AG04450 (cell line): Measurements from ENCODE around the gene COL2A1. TPM values are rescaled to one million over a fixed set of nuclear protein-coding genes. Genes with fewer than 3 reads are reported as not detected.

Source experiments
- CTCF ChIA-PET: fragments of 300-600, 350-600 bp; formaldehyde crosslinking; extraction: SDS; loops from one replicate; lab custom pipeline; 2022; ENCODE audit warnings: antibody characterized with exemption, inconsistent platforms; lab: Charles Lee
- POLR2A ChIA-PET: fragments of 350-600 bp; formaldehyde crosslinking; extraction: SDS; loops from one replicate; lab custom pipeline; 2021; ENCODE audit warnings: antibody characterized with exemption, inconsistent platforms; lab: Yijun Ruan, JAX
- DNase-seq: peaks from one replicate; pipeline ENCODE4 v3.0.0-alpha.2; 2011; ENCODE audit warnings: low read depth, low spot score
- H3K27ac ChIP-seq: one replicate; pipeline ENCODE4 v1.5.1; 2012; ENCODE audit warnings: low read depth, low read length, control low read depth
- H3K27me3 ChIP-seq: one replicate; pipeline ENCODE4 v1.6.0; 2012; ENCODE audit warnings: low read length; ENCODE audit not compliant: control insufficient read depth, insufficient read depth
- H3K4me3 ChIP-seq: 2 replicates; pipeline ENCODE4 v1.5.1; 2011; ENCODE audit warnings: mild to moderate bottlenecking, low read depth, low read length, control low read depth
- H3K9me3 ChIP-seq: 2 replicates; pipeline ENCODE4 v1.5.1; 2012; ENCODE audit warnings: low read length; ENCODE audit not compliant: control insufficient read depth, insufficient read depth
- polyA plus RNA-seq: library from polyadenylated mRNA; depleted of rRNA; stranded (reverse); fragments of >200 nt; gene quantifications from 2 replicates; pipeline ENCODE4 v1.2.3, GENCODE V29; 2011
- TF ChIP-seq, protein P1 (sequence below): IDR thresholded peaks from 2 replicates; pipeline ENCODE4 v1.5.1; 2011; ENCODE audit warnings: low read depth, low read length, control low read depth, inconsistent platforms

The COL2A1 gene
- polyA plus RNA-seq, 1 experiment, result not detected

DNA sequence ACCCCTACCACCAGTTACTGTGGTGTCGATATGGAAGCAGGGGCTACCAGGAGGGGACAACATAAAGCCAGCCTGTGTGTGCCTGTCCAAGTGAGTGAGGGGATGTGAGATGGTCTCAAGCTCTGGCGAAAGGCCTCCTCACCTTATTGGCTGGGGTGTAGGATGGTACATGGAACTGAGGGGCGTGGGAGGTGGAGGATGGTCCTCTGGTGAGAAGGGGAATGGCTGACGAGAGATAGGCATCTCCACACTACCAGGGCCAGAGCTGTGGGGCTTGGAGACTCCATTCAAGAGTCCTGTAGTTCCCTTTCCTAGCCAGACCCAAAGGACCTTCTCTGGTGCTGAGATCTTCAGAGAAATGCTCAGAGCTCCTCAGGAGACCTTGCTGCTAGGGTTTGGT, 32.5 kb upstream of the COL2A1 start:
- Histone ChIP-seq H3K9me3 (no peaks in the 10 kb centered on the region), H3K27me3 (peaks cover 2% of the 10 kb centered on the region), H3K4me3 (no peak overlapping the region), H3K27ac (no peak overlapping the region)
- ChIA-PET CTCF (interaction anchor here (1.2 kb wide), 1 partner anchor 15 kb away, joined by 4 read pairs; no protein-coding TSS in a partner anchor), POLR2A (no interaction called here)
- TF ChIP-seq, protein P1, sequence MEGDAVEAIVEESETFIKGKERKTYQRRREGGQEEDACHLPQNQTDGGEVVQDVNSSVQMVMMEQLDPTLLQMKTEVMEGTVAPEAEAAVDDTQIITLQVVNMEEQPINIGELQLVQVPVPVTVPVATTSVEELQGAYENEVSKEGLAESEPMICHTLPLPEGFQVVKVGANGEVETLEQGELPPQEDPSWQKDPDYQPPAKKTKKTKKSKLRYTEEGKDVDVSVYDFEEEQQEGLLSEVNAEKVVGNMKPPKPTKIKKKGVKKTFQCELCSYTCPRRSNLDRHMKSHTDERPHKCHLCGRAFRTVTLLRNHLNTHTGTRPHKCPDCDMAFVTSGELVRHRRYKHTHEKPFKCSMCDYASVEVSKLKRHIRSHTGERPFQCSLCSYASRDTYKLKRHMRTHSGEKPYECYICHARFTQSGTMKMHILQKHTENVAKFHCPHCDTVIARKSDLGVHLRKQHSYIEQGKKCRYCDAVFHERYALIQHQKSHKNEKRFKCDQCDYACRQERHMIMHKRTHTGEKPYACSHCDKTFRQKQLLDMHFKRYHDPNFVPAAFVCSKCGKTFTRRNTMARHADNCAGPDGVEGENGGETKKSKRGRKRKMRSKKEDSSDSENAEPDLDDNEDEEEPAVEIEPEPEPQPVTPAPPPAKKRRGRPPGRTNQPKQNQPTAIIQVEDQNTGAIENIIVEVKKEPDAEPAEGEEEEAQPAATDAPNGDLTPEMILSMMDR, result no peak
- DNase-seq, result no peak

DNA sequence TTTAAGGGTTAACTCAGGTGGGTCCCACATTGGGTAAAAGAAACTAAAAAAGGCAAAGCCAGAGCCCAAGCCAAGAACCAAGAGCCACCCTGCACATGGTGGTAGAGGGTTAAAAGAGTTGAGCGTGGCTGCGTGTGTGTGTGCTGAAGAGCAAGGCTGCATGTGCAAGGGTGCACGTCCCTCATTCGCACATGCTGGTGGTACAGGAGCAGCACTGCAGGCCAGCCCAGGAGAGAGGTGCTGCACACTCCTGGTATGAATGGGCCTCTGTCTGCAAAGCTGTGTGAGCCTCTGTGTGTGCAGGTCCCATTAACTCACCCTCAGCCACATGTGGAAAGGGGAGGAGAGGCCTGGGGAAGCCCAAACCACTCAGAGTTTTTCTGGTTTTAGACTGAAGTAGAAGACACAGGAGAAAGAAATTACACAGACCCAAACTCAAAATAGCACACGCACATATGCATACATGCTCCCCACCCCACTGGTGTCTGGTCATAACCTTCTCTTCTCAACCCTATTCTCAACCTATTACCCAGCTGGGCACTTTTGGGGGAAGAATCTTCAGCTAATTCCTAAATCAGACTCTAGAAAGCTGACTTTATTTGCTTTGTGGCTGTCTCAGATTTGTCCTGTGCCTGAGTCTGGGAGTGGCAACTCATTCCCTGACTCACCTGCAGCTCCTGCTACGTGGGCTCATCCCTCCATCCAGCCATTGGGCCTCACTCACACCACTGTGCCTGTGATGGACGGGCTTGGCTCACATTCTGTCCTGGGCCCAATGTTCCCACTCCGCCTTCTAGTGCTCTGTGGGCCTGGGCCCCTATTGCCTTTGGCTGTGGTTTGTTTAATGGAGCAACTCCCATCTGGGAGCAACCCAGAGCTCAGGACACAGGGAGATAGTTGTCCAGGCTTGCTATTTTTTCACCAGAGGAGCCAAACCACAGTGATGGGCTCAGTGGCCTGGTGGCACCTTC, 30.8 kb upstream of the COL2A1 start:
- H3K4me3 ChIP-seq, result no peak overlapping the region
- H3K9me3 ChIP-seq, result no peaks in the 10 kb centered on the region
- POLR2A ChIA-PET, result interaction anchor here (0.6 kb wide), 1 partner anchor 18 kb away, joined by 6 read pairs; no protein-coding TSS in a partner anchor
- no peak overlapping the region for H3K27ac ChIP-seq
- CTCF ChIA-PET, result no interaction called here
- DNase-seq, result no peak
- TF ChIP-seq, protein P1, result no peak
- H3K27me3 ChIP-seq, result peaks cover 17% of the 10 kb centered on the region

DNA sequence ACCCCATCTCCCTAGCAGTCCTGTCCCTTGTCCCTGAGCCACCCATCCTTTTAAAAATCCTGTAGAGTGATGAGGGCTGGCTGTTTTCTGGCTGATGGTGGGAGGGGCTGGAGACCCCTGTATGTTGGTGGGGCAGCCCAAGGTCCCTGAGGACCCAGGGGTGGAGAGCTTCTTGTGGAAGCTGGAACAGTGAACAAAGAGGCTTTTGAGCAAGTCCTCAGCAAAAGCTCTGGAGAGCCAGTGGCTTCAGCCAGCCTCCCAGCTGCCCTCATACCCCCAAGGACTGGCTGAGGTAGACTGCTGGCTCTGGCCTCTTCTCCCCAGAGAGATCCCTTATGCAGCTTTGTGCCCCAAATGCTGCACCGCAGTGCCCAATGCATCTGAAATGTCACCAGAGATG, 29.2 kb upstream of the COL2A1 start:
- ChIA-PET POLR2A (no interaction called here), CTCF (interaction anchor here (1.4 kb wide), 1 partner anchor 70 kb away, joined by 4 read pairs; the partner anchor contains the start of gene TMEM106C)
- Histone ChIP-seq H3K27ac (no peak overlapping the region), H3K27me3 (peaks cover 22% of the 10 kb centered on the region), H3K9me3 (no peaks in the 10 kb centered on the region), H3K4me3 (no peak overlapping the region)
- no peak for DNase-seq
- TF ChIP-seq, protein P1, result no peak

DNA sequence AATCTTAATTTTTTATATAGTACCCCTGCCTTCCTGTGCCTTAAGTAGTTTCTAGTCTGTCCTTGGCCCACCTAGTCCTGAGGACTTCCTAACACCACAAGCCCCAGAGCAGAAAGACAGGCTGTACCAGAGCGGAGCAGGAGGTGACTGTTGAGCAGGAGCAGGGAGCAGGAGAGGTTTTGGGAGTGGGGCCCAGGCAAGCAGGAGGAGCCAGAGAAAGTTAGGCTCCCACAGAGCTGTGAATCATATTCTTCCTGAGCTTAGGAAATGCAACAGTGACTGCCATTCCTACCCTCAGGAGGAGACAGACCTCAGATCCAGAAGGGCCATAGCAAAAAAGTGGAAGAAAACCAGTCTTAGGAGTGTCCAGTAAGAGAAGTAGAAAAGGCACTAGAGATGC, 28.3 kb upstream of the COL2A1 start:
- H3K27me3 ChIP-seq, result peaks cover 24% of the 10 kb centered on the region
- CTCF ChIA-PET, result interaction anchor here (0.6 to 1.4 kb wide), 2 partner anchors 21 to 69 kb away, joined by 3 to 4 read pairs; partner anchors contain the start of gene TMEM106C
- H3K9me3 ChIP-seq, result no peaks in the 10 kb centered on the region
- DNase-seq, result no peak
- H3K4me3 ChIP-seq, result no peak overlapping the region
- no peak overlapping the region for H3K27ac ChIP-seq
- POLR2A ChIA-PET, result no interaction called here
- TF ChIP-seq, protein P1, result no peak
